Measurements from ENCODE around the gene PCSK9.
"Not testable (repeated sequence)": the region's sequence is repeated elsewhere in the genome, so short reads cannot be mapped to it uniquely, and the experiment has no call there.

Gene PCSK9

GRCh38 chr1:55010194-55010886 is 29.0 kb upstream of the PCSK9 start:
- DNase-seq: no peak

GRCh38 chr1:55010887-55011217 is 28.5 kb upstream of the PCSK9 start:
- DNase-seq: no peak

GRCh38 chr1:55012661-55013060 is 26.7 kb upstream of the PCSK9 start:
- peak; percentile 87 for DNase-seq

- no peak for DNase-seq
Observed at GRCh38 chr1:55015123-55015522, 24.2 kb upstream of the PCSK9 start.

GRCh38 chr1:55015731-55016620 is 23.4 kb upstream of the PCSK9 start:
- DNase-seq: no peak

GRCh38 chr1:55018395-55018794 is 21.0 kb upstream of the PCSK9 start:
- DNase-seq: no peak

- DNase-seq: peak; percentile 94
Observed at GRCh38 chr1:55021942-55022546, 17.3 kb upstream of the PCSK9 start.

GRCh38 chr1:55024163-55024562 is 15.2 kb upstream of the PCSK9 start:
- DNase-seq: not testable (repeated sequence)

GRCh38 chr1:55026682-55027081 is 12.7 kb upstream of the PCSK9 start:
- DNase-seq: not testable (repeated sequence)

GRCh38 chr1:55031098-55031497 is 8.2 kb upstream of the PCSK9 start:
- DNase-seq: not testable (repeated sequence)

GRCh38 chr1:55033265-55033614 is 6.1 kb upstream of the PCSK9 start:
- DNase-seq: no peak

- DNase-seq: no peak
Observed at GRCh38 chr1:55034476-55035133, 4.7 kb upstream of the PCSK9 start.

- DNase-seq: no peak
Observed at GRCh38 chr1:55035904-55036303, 3.4 kb upstream of the PCSK9 start.

- no peak for DNase-seq
Observed at GRCh38 chr1:55037733-55038551, 1.4 kb upstream of the PCSK9 start.

- DNase-seq: no peak
Observed at GRCh38 chr1:55038552-55038838, 853 bp upstream of the PCSK9 start.

GRCh38 chr1:55038974-55039341 is 390 bp upstream of the PCSK9 start:
- no peak for DNase-seq

GRCh38 chr1:55040083-55040932 is 960 bp downstream of the PCSK9 start:
- no peak for DNase-seq

- DNase-seq: no peak
Observed at GRCh38 chr1:55040933-55041494, 1.7 kb downstream of the PCSK9 start.

GRCh38 chr1:55041613-55042012 is 2.3 kb downstream of the PCSK9 start:
- DNase-seq: no peak

GRCh38 chr1:55043011-55043410 is 3.7 kb downstream of the PCSK9 start:
- DNase-seq: no peak

- no peak for DNase-seq
Observed at GRCh38 chr1:55043726-55044125, 4.4 kb downstream of the PCSK9 start.
